Gastrocnemius medialis (tissue), 4 donors: Measurements from ENCODE around the gene PHF20. TPM values are rescaled to one million over a fixed set of nuclear protein-coding genes. Genes with fewer than 3 reads are reported as not detected.
"Not testable (repeated sequence)": the region's sequence is repeated elsewhere in the genome, so short reads cannot be mapped to it uniquely, and the experiment has no call there.

Experiments
- ATAC-seq, 2 donors: fragments of 150-250 bp; one replicate each; pipeline ENCODE4 v1.9.1; 2016
- DNase-seq, 2 donors: peaks; one replicate each; pipeline ENCODE4 v3.0.0-alpha.2; 2019
- H3K27ac ChIP-seq, 4 donors: fragments of 200-600 bp; sonication (generic); 1 replicate in 1 of 4; 2 replicates in 3 of 4; pipeline ENCODE4 v1.5.1; 2016 to 2018; ENCODE audit warnings: mild to moderate bottlenecking in 2 of 4, moderate library complexity in 1 of 4
- H3K27me3 ChIP-seq, 3 donors: fragments of 200-600 bp; sonication (generic) in 2 of 3; 1 replicate in 1 of 3; 2 replicates in 2 of 3; pipeline versions ENCODE4 v1.5.1 to v1.6.0; 2016 to 2019; ENCODE audit warnings: mild to moderate bottlenecking in 1 of 3, moderate library complexity in 1 of 3
- H3K36me3 ChIP-seq, 2 donors: fragments of 200-600 bp; sonication (generic) in 1 of 2; one replicate each; pipeline ENCODE4 v1.5.1; 2017 to 2018
- H3K4me1 ChIP-seq, 2 donors: fragments of 200-600 bp; sonication (generic) in 1 of 2; one replicate each; pipeline ENCODE4 v1.5.1; 2016 to 2017; ENCODE audit warnings: mild to moderate bottlenecking in 2 of 2
- H3K4me3 ChIP-seq, 4 donors: fragments of 200-600 bp; sonication (generic) in 3 of 4; 1 replicate in 1 of 4; 2 replicates in 3 of 4; pipeline ENCODE4 v1.5.1; 2016 to 2019; ENCODE audit warnings: mild to moderate bottlenecking in 2 of 4
- H3K9me3 ChIP-seq, 3 donors: fragments of 200-600 bp; sonication (generic) in 2 of 3; 1 replicate in 1 of 3; 2 replicates in 2 of 3; pipeline ENCODE4 v1.5.1; 2016 to 2019
- CTCF ChIP-seq, 5 experiments: fragments of 450-650 bp in 3 of 5; fragments of 200-600 bp in 2 of 5; sonication (generic) in 2 of 5; IDR thresholded peaks in 4 of 5; conservative IDR thresholded peaks in 1 of 5; 1 replicate in 4 of 5; 2 replicates in 1 of 5; pipeline ENCODE4 v1.5.1; 2016 to 2019; ENCODE audit warnings: antibody characterized with exemption in 5 of 5, mild to moderate bottlenecking in 3 of 5, moderate library complexity in 3 of 5
- POLR2A ChIP-seq, 2 donors: fragments of 450-650 bp; IDR thresholded peaks; one replicate each; pipeline ENCODE4 v1.6.1; 2017; ENCODE audit warnings: antibody characterized with exemption in 2 of 2, mild to moderate bottlenecking in 2 of 2, moderate library complexity in 2 of 2
- in situ Hi-C, 4 donors: fragments of 200-750 bp; cut with MboI; loops; one replicate each; pipeline versions ENCODE4 v1.15.0 to v1.8.0; 2017; ENCODE audit warnings: low sequenced_read_pairs in 4 of 4
- intact Hi-C: fragments of 100-400 bp; cut with DNase I; formaldehyde crosslinking; loops from one replicate; pipeline ENCODE4 v1.15.1; 2023; ENCODE audit warnings: low total_unique reads
- total RNA-seq, 4 donors: library from RNA; depleted of rRNA; stranded (reverse); fragments of >200 nt; gene quantifications; one replicate each; pipeline versions ENCODE4 v1.1.0 to v1.2.3, GENCODE V29; 2016

The PHF20 gene
- total RNA-seq, 4 donors from 2014 or later, result 72.6 to 91.9 (median 82.2) TPM

- peak; percentile 45 to 84 (median 67) for TF ChIP-seq CTCF (IDR thresholded peaks at IDR 0.05 in 4 of 5, conservative IDR thresholded peaks at IDR 0.05 in 1 of 5)
- no peak for TF ChIP-seq POLR2A (IDR thresholded peaks at IDR 0.05)
- H3K9me3 ChIP-seq, result no peaks in the 10 kb centered on the region
- intact Hi-C loops (loop anchor here (2.0 to 5.0 kb wide), 2 partner anchors 204 to 446 kb away; no protein-coding TSS in a partner anchor), in situ Hi-C loops (loop anchor here in 3 of 4 donors (5.0 to 25.0 kb wide), 2 partner anchors 144 to 444 kb away; no protein-coding TSS in a partner anchor)
- no peak overlapping the region for H3K27ac ChIP-seq
- no peaks in the 10 kb centered on the region for H3K27me3 ChIP-seq
- H3K4me3 ChIP-seq, result peak overlapping the region in 1 of 4 donors; percentile 3
- no peaks in the 10 kb centered on the region for H3K36me3 ChIP-seq
- DNase-seq (peak; percentile 21 to 25), ATAC-seq (peak; percentile 79 to 85)
- peaks cover 6 to 10% of the 10 kb centered on the region in 2 donors for H3K4me1 ChIP-seq
Observed at GRCh38 chr20:35992713-35993335, 221.0 kb downstream of the PHF20 start.

DNA sequence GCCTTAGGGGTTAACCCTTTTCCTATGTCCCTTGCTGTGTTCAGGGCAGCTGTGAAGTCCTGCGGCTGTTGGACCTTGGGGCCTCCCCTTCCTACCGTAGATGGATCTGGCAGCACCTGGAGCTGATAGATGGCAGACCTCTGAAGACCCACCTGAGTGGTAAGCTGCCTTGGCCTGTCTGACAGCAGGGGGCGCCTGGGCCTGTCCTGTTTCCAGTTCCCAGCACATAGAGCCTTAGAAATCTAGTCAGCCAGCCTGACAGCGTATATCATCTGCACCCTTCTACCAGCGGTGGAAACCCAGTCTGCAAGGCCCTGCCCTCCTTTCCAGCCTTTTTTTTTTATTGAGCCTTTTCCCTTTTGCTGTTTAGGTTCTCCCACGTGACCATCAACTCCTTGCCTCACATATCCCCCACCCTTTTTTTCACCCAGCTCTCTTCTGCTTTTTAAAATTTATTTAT lies 223.2 kb downstream of the PHF20 start:
- Histone ChIP-seq H3K27me3 (no peaks in the 10 kb centered on the region), H3K4me3 (no peak overlapping the region), H3K36me3 (no peaks in the 10 kb centered on the region), H3K9me3 (no peaks in the 10 kb centered on the region), H3K27ac (no peak overlapping the region), H3K4me1 (peaks cover 6 to 10% of the 10 kb centered on the region in 2 donors)
- TF ChIP-seq CTCF (IDR thresholded peaks at IDR 0.05 in 4 of 5, conservative IDR thresholded peaks at IDR 0.05 in 1 of 5) (peak; percentile 76 to 87 (median 83)), POLR2A (IDR thresholded peaks at IDR 0.05) (no peak)
- intact Hi-C loops, result loop anchor here (1.0 to 5.0 kb wide), 2 partner anchors 143 to 202 kb away; no protein-coding TSS in a partner anchor
- peak; percentile 46 to 65 for DNase-seq
- ATAC-seq, result peak; percentile 82 to 94
- in situ Hi-C loops, result loop anchor here (5.0 to 25.0 kb wide), 4 partner anchors 137 to 442 kb away; no protein-coding TSS in a partner anchor

DNA sequence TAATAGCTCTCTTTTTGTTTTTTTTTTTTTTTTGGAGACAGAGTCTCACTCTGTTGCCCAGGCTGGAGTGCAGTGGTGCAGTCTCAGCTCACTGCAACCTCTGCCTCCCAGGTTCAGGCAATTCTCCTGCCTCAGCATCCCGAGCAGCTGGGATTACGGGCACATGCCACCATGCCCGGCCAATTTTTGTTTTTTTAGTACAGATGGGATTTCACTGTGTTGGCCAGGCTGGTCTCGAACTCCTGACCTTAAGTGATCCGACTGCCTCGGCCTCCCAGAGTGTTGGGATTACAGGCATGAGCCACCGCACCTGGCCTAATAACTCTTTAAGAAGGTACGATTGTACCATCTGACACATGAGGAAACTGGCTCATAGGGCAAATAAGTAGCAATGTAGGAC lies 224.7 kb downstream of the PHF20 start:
- H3K27me3 ChIP-seq, ATAC-seq, intact Hi-C loops, H3K9me3 ChIP-seq, H3K4me1 ChIP-seq, H3K36me3 ChIP-seq, H3K4me3 ChIP-seq, DNase-seq, H3K27ac ChIP-seq: not testable (repeated sequence)
- in situ Hi-C loops, result loop anchor here in 2 of 4 donors (5.0 to 25.0 kb wide), 3 partner anchors 136 to 441 kb away; no protein-coding TSS in a partner anchor

Other genes starting within 250 kb of the PHF20 start
- not detected for gene C20orf173, start 242.4 kb upstream of the PHF20 start, total RNA-seq
- 10 to 100 TPM; 82.5 to 91.0 (median 89.2) TPM for gene ERGIC3, start 229.9 kb upstream of the PHF20 start, total RNA-seq
- gene SPAG4, start 156.2 kb upstream of the PHF20 start, total RNA-seq, result 1 to 10 TPM in 1 of 4 donors, under 1 TPM in 1, not detected in 2; 0.91 to 1.4 TPM
- gene CPNE1, start 107.1 kb upstream of the PHF20 start, total RNA-seq, result 10 to 100 TPM; 37.3 to 60.7 (median 50.1) TPM
- 10 to 100 TPM in 3 of 4 donors, 1 to 10 TPM in 1; 9.8 to 23.7 (median 20.7) TPM for gene RBM12, start 107.1 kb upstream of the PHF20 start, total RNA-seq
- 10 to 100 TPM; 31.5 to 85.8 (median 37.2) TPM for gene NFS1, start 72.7 kb upstream of the PHF20 start, total RNA-seq
- gene ROMO1, start 72.6 kb upstream of the PHF20 start, total RNA-seq, result 100 to 1,000 TPM; 213 to 491 (median 309) TPM
- 100 to 1,000 TPM in 3 of 4 donors, 10 to 100 TPM in 1; 98.5 to 165 (median 130) TPM for gene RBM39, start 29.8 kb upstream of the PHF20 start, total RNA-seq
- 100 to 1,000 TPM in 3 of 4 donors, 10 to 100 TPM in 1; 88.3 to 138 (median 118) TPM for gene SCAND1, start 182.5 kb downstream of the PHF20 start, total RNA-seq
- gene CNBD2, start 196.6 kb downstream of the PHF20 start, total RNA-seq, result 10 to 100 TPM in 1 of 4 donors, 1 to 10 TPM in 3; 6.4 to 18.7 (median 8.6) TPM